CD4-positive, alpha-beta T cell treated with Interleukin-15 for 4 hours (primary cell): ENCODE measurements around the gene PRPF18.
A peak's percentile ranks its signal among the peaks of the same experiment; 100 is the strongest.
"Not testable (repeated sequence)": the region's sequence is repeated elsewhere in the genome, so short reads cannot be mapped to it uniquely, and the experiment has no call there.

Experiments
- DNase-seq: peaks from one replicate; pipeline ENCODE4 v3.0.0-alpha.2; 2020; ENCODE audit warnings: low spot score

PRPF18 gene, protein sequence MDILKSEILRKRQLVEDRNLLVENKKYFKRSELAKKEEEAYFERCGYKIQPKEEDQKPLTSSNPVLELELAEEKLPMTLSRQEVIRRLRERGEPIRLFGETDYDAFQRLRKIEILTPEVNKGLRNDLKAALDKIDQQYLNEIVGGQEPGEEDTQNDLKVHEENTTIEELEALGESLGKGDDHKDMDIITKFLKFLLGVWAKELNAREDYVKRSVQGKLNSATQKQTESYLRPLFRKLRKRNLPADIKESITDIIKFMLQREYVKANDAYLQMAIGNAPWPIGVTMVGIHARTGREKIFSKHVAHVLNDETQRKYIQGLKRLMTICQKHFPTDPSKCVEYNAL

GRCh38 chr10:13586676-13587355 lies at the start of gene PRPF18:
PRPF18 (plus strand) TSS chr10:13586965; CDS start chr10:13587087, 122 bp downstream.
- peak; percentile 95 for DNase-seq

- DNase-seq: not testable (repeated sequence)
Observed at GRCh38 chr10:13537985-13538384, 48.8 kb upstream of the PRPF18 start.

DNA sequence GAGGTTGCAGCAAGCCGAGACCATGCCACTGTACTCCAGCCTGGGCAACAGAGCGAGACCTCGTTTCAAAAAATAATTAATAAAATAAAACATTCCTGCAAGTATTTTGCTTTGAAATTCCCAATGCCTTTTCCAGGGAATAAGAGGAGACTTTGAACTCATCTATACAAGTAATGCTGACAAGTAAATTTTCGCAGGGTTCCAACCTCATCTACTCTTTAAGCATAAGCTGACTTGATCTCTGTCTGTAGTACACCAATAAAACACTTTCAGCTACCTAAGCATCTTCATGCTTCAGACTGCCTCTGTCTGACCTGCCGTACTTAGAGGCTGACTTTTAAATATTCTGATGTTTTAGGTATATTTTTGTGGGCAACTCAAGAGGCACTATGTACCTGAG lies 44.2 kb upstream of the PRPF18 start:
- DNase-seq: no peak

DNA sequence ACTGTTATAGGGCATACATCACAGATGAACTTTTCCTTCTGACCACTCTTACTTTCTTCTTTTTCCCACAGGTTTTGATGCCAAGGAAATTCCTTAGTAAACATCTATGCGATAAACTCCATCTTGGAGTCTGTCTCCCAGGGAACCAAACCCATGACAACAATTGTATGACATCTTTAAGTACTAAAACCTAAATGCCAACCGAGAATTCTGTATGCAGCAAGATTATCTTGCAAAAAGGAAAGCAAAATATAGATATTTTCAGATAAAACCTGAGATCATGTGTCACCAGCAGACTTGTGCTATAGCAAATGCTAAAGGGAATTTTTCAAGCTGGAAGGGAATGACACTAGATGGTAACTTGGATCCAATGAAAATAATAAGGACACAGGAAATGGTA lies 36.0 kb upstream of the PRPF18 start:
- DNase-seq: no peak

- no peak for DNase-seq
Observed at GRCh38 chr10:13555884-13556510, 30.8 kb upstream of the PRPF18 start.

GRCh38 chr10:13559124-13559700 lies 27.6 kb upstream of the PRPF18 start:
- DNase-seq: no peak

DNA sequence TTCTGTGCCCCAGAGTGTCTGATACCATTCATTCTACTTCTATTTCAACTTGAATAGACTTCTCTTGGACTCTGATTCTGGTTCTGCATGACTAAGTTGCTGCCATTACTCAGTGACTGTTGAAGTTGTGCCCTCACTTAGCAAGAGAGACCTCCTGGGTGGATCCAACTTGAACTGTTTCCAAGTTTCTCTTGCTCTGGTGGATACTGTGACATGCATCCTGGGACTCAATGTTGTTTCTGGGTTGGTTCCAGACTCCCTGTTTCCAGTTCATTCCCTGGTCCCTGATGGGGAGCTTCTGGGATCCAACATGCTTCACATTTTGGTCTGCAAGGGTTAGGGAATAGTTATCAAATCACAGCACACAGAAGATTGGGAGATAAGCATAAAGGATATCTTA lies 26.2 kb upstream of the PRPF18 start:
- DNase-seq: no peak

- no peak for DNase-seq
Observed at GRCh38 chr10:13563481-13564445, 23.0 kb upstream of the PRPF18 start.

DNA sequence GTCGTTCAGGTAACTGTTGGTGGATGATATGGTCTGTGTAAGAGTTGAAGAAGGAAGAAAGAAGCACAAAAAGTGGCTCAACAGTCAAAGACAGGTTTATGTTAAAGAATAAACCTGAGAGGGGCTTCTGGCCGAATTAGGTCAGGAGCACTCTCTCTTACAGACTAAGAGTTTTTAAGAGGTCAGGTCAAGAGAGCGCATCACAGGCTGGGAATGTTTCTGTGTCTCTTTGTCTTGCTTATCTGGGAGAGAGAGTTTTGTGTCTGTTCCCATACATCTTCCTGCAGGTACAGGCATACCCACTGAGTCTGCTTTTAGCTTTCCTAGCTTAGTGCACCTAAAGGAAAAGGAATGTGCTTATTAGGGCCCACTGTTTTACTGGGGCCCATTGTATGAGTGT lies 22.2 kb upstream of the PRPF18 start:
- DNase-seq: no peak

GRCh38 chr10:13567030-13567429 lies 19.7 kb upstream of the PRPF18 start:
- no peak for DNase-seq

GRCh38 chr10:13571541-13571940 lies 15.2 kb upstream of the PRPF18 start:
- DNase-seq: no peak

GRCh38 chr10:13573960-13574359 lies 12.8 kb upstream of the PRPF18 start:
- no peak for DNase-seq

DNA sequence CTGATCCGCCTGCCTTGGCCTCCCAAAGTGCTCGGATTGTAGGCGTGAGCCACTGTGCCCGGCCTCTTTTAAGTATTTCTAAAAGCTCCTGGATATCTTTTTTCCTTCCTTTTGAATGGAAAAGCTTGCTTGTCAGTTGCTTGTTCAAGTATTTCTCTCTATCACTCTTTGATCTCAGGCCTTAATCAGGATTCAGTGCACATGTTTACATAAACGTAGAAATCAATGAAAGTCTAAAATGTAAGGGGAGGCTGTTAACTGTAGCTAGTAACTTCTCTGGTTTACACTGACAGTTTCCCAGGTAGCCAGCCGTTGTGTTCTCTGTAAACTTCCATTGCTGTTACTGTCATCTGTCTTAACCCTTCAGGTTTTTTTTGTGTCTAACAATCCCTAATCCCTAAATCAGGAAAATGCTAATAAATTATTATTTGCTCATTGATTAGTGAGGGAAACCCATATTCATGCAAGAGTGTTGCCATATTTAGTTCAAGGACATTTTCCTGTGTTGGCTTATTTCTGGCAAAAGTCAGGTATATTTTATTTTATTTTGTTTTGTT lies 1.5 kb upstream of the PRPF18 start:
- DNase-seq: no peak

- no peak for DNase-seq
Observed at GRCh38 chr10:13585943-13586342, 822 bp upstream of the PRPF18 start.

DNA sequence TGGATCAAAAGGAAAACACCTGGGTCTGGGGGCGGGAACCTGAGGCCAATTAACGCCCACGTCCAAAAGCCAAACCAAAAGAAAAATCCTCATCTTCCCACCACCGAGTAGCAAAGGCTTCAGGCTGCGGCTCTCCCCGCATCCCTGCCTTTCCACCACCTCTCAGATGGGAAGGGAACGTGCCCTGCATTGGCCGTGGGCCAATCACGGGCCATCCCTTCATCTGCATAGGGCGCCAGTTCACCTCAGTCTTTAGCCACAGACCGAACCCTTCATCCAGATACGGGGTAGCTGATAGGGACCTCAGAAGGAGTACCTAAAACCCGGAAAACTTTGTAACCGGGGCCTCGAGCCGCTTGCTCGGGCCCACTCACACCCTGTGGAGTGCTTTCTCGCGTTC lies 626 bp downstream of the PRPF18 start:
- no peak for DNase-seq

DNA sequence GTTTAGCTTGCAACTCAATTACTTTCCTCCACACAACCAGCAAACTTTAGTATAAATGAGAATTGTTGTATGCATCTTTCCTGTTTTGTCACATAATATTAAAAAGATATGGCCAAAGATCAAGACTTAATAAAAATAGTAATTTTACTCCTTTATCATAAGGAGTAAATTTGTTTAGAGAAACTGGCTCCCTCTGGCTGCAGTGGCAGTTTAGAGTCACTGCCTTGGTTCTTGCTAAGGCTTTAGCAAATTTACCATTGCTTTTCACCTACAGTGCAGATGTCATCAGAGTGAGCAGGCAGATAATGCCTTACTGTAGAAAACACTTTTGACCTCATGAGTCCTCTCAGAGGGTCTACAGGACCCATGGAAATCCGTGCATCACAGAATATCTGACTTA lies 2.6 kb downstream of the PRPF18 start:
- DNase-seq: no peak

GRCh38 chr10:13590886-13591285 lies 4.1 kb downstream of the PRPF18 start:
- no peak for DNase-seq

GRCh38 chr10:13592306-13592705 lies 5.5 kb downstream of the PRPF18 start:
- no peak for DNase-seq

DNA sequence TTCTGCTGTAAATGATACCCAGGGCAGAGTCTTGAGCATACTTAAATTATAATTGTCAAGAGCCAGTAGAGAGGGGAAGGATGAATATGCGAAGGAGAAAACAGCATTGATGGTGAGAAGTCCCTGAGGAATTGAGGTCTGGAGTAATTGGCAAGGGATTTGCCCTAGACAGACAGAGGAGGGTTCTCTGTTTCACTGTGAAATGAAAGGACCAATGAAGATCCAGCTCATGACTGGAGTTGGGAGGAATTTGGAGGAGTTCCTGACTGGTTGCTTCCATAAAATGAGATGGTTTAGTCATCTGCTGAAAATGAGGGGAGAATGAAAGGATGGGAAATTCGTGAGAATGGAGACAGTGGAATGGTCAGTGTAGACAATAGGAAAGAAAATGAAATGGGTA lies 6.8 kb downstream of the PRPF18 start:
- DNase-seq: no peak

DNA sequence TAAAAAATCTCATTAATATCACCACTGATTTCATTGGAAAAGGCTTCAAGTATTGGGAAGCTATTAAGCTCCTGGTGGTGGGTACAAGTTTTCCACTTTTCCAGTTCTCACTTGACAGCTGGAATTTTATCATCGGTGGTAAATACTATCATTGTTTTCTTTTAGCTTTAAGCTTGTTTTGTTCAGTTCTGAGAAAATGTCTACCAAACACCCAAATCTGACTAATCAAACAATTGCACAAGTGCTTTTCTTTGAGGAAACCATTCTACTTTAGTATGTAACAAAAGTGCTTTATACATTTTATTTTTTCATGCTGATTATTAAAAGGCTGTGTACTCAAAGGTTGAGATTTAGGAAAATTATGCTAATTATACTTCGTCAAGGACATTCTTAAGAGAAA lies 7.9 kb downstream of the PRPF18 start:
- no peak for DNase-seq

GRCh38 chr10:13597909-13598308 lies 11.1 kb downstream of the PRPF18 start:
- no peak for DNase-seq
